Spleen (tissue), 11 donors: Measurements from ENCODE around the gene GRM8. TPM values are rescaled to one million over a fixed set of nuclear protein-coding genes. Genes with fewer than 3 reads are reported as not detected.

ENCODE experiments used
- DNase-seq: peaks from one replicate; pipeline ENCODE4 v3.0.0-alpha.2; 2020
- H3K27ac ChIP-seq, 8 donors: fragments of 200-600 bp; sonication (generic) in 7 of 8; 1 replicate in 4 of 8; 2 replicates in 4 of 8; pipeline versions ENCODE4 v1.5.0 to v1.8.0; 2016 to 2021; ENCODE audit warnings: inconsistent platforms in 4 of 8, mild to moderate bottlenecking in 4 of 8, moderate library complexity in 1 of 8
- H3K27me3 ChIP-seq, 7 donors: fragments of 200-600 bp; sonication (generic) in 6 of 7; replicated peaks in 1 of 7; 1 replicate in 4 of 7; 2 replicates in 3 of 7; pipeline versions ENCODE4 v1.5.0 to v1.8.0; 2016 to 2021; ENCODE audit warnings: inconsistent platforms in 3 of 7, mild to moderate bottlenecking in 1 of 7
- H3K36me3 ChIP-seq, 6 donors: fragments of 200-600 bp; sonication (generic) in 5 of 6; 1 replicate in 4 of 6; 2 replicates in 2 of 6; pipeline versions ENCODE4 v1.5.0 to v1.8.0; 2016 to 2021; ENCODE audit warnings: inconsistent platforms in 2 of 6
- H3K4me1 ChIP-seq, 6 donors: fragments of 200-600 bp; sonication (generic) in 5 of 6; 1 replicate in 3 of 6; 2 replicates in 3 of 6; pipeline versions ENCODE4 v1.5.0 to v1.8.0; 2016 to 2021; ENCODE audit warnings: inconsistent platforms in 3 of 6
- H3K4me3 ChIP-seq, 8 donors: fragments of 200-600 bp; sonication (generic) in 7 of 8; 1 replicate in 4 of 8; 2 replicates in 4 of 8; pipeline versions ENCODE4 v1.5.0 to v1.8.0; 2016 to 2021; ENCODE audit warnings: inconsistent platforms in 4 of 8, mild to moderate bottlenecking in 4 of 8, moderate library complexity in 2 of 8
- H3K9me3 ChIP-seq, 8 donors: fragments of 200-600 bp; sonication (generic) in 7 of 8; 1 replicate in 4 of 8; 2 replicates in 4 of 8; pipeline versions ENCODE4 v1.5.0 to v1.8.0; 2016 to 2021; ENCODE audit warnings: inconsistent platforms in 4 of 8
- CTCF ChIP-seq, 11 experiments: fragments of 200-600 bp in 7 of 11; fragments of 450-650 bp in 4 of 11; sonication (generic) in 4 of 11; IDR thresholded peaks in 8 of 11; conservative IDR thresholded peaks in 3 of 11; 1 replicate in 7 of 11; 2 replicates in 4 of 11; pipeline versions ENCODE4 v1.4.0 to v1.8.0; 2016 to 2021; ENCODE audit warnings: antibody characterized with exemption in 11 of 11, inconsistent platforms in 4 of 11, mild to moderate bottlenecking in 1 of 11
- POLR2A ChIP-seq, 3 donors: fragments of 450-650 bp; IDR thresholded peaks; one replicate each; pipeline ENCODE4 v1.5.1; 2017; ENCODE audit warnings: antibody characterized with exemption in 3 of 3, mild to moderate bottlenecking in 1 of 3
- POLR2AphosphoS5 ChIP-seq, 3 donors: sonication (generic); formaldehyde crosslinking; IDR thresholded peaks; one replicate each; pipeline ENCODE4 v1.5.1; 2017; ENCODE audit warnings: antibody characterized with exemption in 3 of 3
- WGBS, 5 donors: extraction: QIAGEN DNeasy Blood & Tissue Kit in 3 of 5; methylation state at CpG; one replicate each; pipeline versions ENCODE4 v1.1.5 to v1.1.7; 2013 to 2018; 5-methylcytosine and 5-hydroxymethylcytosine counted together
- intact Hi-C: fragments of 100-400 bp; cut with DNase I; formaldehyde crosslinking; loops from one replicate; pipeline ENCODE4 v1.15.0; 2023; ENCODE audit warnings: low total_unique reads
- polyA plus RNA-seq, 3 donors: library from polyadenylated mRNA; stranded (reverse); fragments of 200-250 nt; gene quantifications; one replicate each; pipeline ENCODE4 v1.2.1, GENCODE V29; 2013
- total RNA-seq, 7 donors: library from RNA; depleted of rRNA in 3 of 7; stranded (reverse); fragments of >200 nt in 3 of 7; fragmentation: NEBNext Ultra II Directional in 4 of 7; extraction: Animal tissue kit (Norgen Biotek cat#: 25700) in 4 of 7; gene quantifications; one replicate each; pipeline versions ENCODE4 v1.1.0 to v1.2.1, GENCODE V29; 2016 to 2021
- donor health status: healthy with polysubstance abuse.
- donor health status: DM: no; HTN: no; CAD: no; lungs with moderate emphysema.
- donor health status: DM: no; HTN: no; CAD: no.
- donor health status: Bipolar disorder and iron deficiency.
- donor health status: healthy.
- donor health status: DM: no; HTN: no; CAD: no.
- donor health status: DM: yes; HTN: yes; CAD: no.

The GRM8 gene
- total and polyA plus RNA-seq, 10 donors: 0.30 to 0.60 TPM; not detected in 8

DNA sequence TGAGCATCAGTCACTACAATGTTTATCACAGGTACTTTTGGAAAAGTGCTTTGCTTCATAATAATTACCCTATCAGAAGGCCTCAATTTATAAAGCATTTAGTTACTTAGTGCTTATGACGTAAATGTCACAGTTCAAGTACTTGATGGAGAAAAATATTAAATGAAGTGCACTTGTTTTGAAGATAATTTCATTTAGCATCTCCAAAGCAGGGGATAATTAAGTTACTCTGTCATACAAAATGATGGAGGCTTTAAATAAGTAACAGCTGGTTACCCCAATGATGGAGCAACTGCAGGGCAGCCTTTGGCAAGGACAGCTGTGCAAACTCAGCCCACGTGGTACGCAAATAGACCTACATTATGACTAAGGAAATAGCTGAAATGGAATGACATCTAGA, 768.8 kb downstream of the GRM8 start:
- WGBS, 5 donors: 59 to 86% (median 79%) methylated on average over 3 of the region's 3 CpGs
- Histone ChIP-seq H3K4me3 (no peak overlapping the region), H3K4me1 (no peaks in the 10 kb centered on the region), H3K36me3 (no peaks in the 10 kb centered on the region), H3K27ac (no peak overlapping the region), H3K9me3 (peaks cover 0 to 15% (median 0%) of the 10 kb centered on the region in 8 donors), H3K27me3 (no peaks in the 10 kb centered on the region)
- TF ChIP-seq CTCF (IDR thresholded peaks at IDR 0.05 in 8 of 11, conservative IDR thresholded peaks at IDR 0.05 in 3 of 11) (no peak), POLR2AphosphoS5 (IDR thresholded peaks at IDR 0.05) (no peak), POLR2A (IDR thresholded peaks at IDR 0.05) (no peak)
- intact Hi-C loops: no loop called here
- no peak for DNase-seq

DNA sequence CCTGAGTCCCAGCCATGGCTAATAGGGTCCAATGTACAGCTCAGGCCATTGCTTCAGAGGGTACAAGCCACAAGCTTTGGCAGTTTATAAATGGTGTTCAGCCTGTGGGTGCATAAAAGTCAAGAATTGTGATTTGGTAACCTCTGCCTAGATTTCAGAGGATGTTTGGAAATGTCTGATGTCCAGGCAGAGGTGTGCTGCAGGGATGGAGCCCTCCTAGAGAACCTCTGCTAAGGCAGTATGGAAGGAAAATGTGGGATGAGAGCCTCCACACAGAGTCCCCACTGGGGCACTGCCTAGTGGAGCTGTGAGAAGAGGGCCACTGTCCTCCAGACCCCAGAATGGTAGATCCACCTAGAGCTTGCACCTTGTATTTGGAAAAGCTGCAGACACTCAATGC, 779.9 kb downstream of the GRM8 start:
- DNase-seq: peak; percentile 31
- peaks cover 0 to 38% (median 27%) of the 10 kb centered on the region in 8 donors for H3K9me3 ChIP-seq
- no peaks in the 10 kb centered on the region for H3K27me3 ChIP-seq
- TF ChIP-seq POLR2AphosphoS5 (IDR thresholded peaks at IDR 0.05) (no peak), CTCF (IDR thresholded peaks at IDR 0.05 in 8 of 11, conservative IDR thresholded peaks at IDR 0.05 in 3 of 11) (no peak), POLR2A (IDR thresholded peaks at IDR 0.05) (no peak)
- no peak overlapping the region for H3K4me3 ChIP-seq
- intact Hi-C loops: no loop called here
- no peaks in the 10 kb centered on the region for H3K36me3 ChIP-seq
- no peaks in the 10 kb centered on the region for H3K4me1 ChIP-seq
- no peak overlapping the region for H3K27ac ChIP-seq

DNA sequence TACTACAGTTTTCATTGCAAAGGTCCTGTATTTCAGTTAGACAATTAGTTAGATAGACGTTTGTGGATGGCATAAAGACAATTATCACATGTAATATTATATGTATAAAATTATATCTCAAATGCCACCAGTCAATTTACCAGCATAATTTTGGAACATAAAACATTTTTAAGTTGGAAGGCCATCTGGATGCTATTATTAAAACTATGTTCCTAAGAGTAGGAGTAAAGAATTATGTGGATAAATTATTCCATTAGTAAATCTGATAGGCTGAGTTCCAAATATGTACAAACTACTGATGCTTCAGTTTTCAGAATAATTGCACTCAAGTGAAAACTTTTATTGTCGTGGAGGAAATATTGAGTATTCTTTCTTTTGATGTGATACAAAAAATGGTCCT, 790.3 kb downstream of the GRM8 start:
- Histone ChIP-seq H3K27me3 (no peaks in the 10 kb centered on the region), H3K4me3 (no peak overlapping the region), H3K27ac (no peak overlapping the region), H3K36me3 (no peaks in the 10 kb centered on the region), H3K4me1 (no peaks in the 10 kb centered on the region), H3K9me3 (no peaks in the 10 kb centered on the region)
- DNase-seq: no peak
- WGBS, 5 donors: 40 to 61% (median 50%) methylated on average over 2 of the region's 2 CpGs
- intact Hi-C loops: no loop called here
- no peak for TF ChIP-seq CTCF (IDR thresholded peaks at IDR 0.05 in 8 of 11, conservative IDR thresholded peaks at IDR 0.05 in 3 of 11)
- no peak for TF ChIP-seq POLR2A (IDR thresholded peaks at IDR 0.05)
- TF ChIP-seq POLR2AphosphoS5 (IDR thresholded peaks at IDR 0.05): no peak

- intact Hi-C loops: no loop called here
- Histone ChIP-seq H3K9me3 (no peaks in the 10 kb centered on the region), H3K36me3 (no peaks in the 10 kb centered on the region), H3K27ac (no peak overlapping the region), H3K4me3 (no peak overlapping the region), H3K4me1 (no peaks in the 10 kb centered on the region), H3K27me3 (no peaks in the 10 kb centered on the region)
- no peak for TF ChIP-seq POLR2A (IDR thresholded peaks at IDR 0.05)
- TF ChIP-seq CTCF (IDR thresholded peaks at IDR 0.05 in 8 of 11, conservative IDR thresholded peaks at IDR 0.05 in 3 of 11): no peak
- TF ChIP-seq POLR2AphosphoS5 (IDR thresholded peaks at IDR 0.05): no peak
- 61 to 91% (median 79%) methylated on average over 2 of the region's 2 CpGs for WGBS, 5 donors
- no peak for DNase-seq
These were observed 792.1 kb downstream of the GRM8 start for GRCh38 chr7:126460664-126461063.
